HG03342 (cell line): ENCODE data around the gene NOXO1.
A peak's percentile ranks its signal among the peaks of the same experiment; 100 is the strongest.
"Not testable (repeated sequence)": the region's sequence is repeated elsewhere in the genome, so short reads cannot be mapped to it uniquely, and the experiment has no call there.

ENCODE experiments used
- ATAC-seq: cut with Tn5 transposase; IDR thresholded peaks from one replicate; pipeline ENCODE4 v1.9.1; 2021; ENCODE audit warnings: mild to moderate bottlenecking, moderate library complexity; ENCODE audit not compliant: unreplicated experiment

NOXO1 gene

DNA sequence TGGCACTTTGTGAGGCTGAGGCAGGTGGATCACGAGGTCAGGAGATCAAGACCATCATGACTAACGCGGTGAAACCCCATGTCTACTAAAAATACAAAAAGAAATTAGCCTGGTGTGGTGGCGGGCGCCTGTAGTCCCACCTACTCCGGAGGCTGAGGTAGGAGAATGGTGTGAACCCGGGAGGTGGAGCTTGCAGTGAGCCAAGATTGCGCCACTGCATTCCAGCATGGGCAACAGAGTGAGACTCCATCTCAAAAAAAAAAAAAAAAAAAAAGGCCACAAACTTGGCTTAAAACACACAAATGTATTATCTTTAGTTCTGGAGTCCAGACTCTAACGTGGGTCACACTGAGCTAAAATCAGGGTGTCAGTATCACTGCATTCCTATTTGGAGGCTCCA lies 30.5 kb upstream of the NOXO1 start:
- ATAC-seq = not testable (repeated sequence)

DNA sequence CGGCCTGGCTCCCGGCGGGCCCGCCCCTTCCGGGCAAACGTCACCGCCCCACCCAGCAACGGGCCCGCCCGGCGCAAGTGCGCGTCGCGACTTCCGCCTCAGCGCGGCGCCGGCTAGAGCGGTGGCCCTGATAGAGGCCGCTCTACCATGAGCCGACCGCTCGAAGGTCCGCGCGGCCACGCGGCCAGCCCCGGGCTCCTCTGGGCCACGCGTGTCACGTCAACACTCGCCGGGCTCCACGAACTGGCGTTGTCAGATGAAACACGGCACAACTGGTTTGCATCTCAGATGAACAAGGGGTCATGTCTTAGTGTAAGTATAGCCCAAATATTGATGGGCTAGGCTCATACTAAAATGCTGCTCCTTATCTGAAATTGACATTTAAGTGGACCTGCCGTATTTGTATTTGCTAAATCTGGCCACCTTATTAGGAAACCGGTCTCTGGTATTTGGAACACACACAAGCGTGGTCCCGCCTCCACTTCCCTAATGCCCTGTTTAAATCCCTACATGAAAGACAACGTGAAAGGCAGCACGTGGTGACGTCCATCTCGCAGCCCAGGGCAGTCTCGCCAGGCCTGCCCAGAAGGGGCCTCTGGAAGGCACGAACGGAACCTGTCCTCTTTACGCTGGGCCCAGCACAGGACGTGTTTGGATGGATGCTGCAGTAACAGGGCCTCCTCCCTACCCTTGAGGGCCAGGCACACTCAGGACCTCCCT lies 28.7 kb upstream of the NOXO1 start, which contains the start of gene ZNF598:
Gene ZNF598, minus strand, starts transcription at position 31 of the 720 bp plus-strand sequence.
- ATAC-seq = peak; percentile 85

DNA sequence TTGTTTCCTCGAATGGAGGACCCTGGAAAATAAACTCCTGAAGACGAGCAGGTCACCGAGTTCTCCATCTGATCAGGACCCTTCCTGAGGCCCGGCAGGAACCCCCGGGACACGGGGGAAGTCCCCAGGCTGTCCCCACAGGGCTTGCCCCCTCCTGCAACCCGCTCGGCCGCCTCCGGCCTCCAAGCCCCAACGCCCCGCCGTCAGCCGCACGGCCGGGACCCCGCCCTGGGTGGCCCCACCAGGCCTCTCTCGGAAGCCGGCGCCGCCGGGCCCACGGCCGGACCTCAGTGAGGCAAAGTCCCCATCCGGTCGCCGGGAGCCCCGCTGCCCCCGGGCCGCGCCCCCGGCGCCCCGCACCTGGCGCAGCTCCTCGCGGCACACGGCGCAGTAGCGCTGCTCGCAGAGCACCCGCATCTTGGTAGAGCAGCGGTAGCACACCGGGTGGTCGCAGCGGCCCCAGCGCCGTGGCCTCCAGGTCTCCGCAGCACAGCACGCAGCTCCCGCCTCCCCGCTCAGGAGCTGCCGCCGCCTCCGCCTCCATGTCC lies 28.0 kb upstream of the NOXO1 start:
- peak; percentile 33 for ATAC-seq

DNA sequence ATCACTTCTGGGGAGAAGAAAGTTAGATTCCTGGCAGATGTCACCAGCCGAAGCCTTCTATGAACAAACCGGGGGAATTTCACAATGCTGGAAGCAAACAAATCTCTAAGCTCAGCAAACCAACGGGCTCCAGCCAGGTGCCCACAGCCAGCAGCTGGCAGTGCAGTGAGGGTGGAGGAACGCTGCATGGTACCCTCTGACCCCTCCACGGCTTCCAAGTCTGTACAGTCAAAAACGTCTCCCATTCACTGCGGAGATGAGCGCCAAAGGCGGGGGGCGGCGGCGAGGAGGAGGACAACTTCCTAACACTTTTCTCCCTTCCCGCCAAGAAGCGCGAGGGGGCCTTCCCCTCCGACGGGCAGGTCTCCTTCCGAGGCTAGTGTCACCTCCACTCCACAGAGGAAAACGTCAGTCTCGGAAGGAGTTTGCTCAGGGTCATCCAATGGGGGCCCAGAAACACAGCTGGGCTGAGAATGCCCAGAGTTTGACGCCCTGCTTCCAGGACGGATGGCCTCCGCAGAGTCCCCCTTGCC lies 27.4 kb upstream of the NOXO1 start:
- no peak for ATAC-seq

DNA sequence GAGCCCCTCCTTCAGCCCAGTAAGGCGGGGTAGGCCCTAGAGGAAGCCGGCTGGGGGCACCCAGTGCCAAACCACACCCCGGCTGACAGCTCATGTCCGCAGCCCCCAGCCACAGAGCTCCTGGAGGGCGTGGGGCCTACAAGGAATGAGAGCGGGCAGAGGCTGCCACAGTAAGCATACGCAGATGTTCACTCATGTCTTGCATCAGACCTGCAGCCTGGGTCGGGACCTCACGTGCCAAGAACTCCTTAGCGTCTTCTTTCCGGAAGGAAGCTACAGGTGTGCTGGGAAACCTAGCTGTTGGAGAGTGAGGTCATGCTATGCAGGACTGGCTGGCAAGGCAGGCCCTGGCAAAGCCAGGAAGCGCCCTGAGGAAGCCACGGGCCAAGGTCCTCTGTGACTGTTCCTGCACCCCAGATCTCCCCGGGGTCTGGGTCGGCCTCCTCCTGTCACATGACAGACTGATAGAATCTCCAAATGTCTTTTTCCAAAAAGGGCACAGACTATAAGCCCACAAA lies 26.8 kb upstream of the NOXO1 start:
- no peak for ATAC-seq

DNA sequence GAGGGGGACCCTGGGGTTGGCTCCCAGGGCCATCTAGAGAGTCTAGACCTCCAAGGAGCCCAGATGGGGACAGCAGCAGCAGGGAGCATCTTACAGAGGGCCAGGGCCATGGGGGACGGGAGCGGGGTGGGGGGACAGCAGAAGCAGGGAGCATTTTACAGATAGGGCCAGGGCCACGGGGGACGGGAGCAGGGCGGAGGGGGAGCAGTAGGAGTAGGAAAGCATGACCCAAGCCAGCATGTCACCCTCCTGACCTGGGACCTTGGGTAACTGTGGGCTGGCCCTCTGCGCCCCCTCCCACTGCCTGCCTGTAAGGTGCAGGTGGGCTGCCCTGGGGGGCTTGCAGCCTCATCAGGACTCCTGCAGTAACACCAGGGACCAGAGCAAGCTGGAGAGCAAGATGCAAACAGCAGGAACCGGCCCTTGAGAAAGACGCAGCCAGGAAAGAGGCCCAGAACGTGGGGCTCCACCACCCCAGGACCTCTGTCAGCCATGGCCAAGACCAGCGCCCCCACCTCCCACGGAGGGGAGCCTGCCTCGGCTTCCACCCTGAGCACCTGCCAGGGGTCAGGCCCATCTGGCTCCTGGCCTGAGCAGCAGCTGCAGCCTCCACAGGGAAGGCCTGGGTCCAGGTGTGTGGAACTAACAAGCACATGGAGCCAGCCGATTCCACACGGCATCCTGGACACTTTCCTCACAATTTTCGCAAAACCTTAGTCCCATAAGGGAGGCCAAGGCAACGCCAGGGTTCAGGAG lies 26.0 kb upstream of the NOXO1 start:
- ATAC-seq = no peak

DNA sequence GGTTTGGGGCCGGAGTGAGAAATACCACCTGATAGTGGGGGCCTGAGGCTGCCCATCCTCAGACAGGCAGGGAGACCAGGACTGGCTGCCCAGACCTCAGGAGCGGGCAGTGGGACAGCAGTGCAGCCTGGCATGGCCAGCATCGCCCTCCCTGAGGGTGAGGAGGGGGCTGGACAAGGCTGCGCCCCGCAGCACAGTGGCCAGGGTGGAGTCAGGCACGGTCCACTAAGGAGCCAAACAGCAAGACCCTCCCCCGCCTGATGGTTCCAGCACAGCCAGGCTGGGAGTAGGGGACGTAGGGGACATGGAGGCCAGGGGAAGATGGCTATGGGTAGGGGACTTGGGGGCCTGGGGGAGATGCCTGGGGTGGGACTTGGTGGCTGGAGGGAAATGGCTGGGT lies 25.0 kb upstream of the NOXO1 start:
- ATAC-seq = no peak

DNA sequence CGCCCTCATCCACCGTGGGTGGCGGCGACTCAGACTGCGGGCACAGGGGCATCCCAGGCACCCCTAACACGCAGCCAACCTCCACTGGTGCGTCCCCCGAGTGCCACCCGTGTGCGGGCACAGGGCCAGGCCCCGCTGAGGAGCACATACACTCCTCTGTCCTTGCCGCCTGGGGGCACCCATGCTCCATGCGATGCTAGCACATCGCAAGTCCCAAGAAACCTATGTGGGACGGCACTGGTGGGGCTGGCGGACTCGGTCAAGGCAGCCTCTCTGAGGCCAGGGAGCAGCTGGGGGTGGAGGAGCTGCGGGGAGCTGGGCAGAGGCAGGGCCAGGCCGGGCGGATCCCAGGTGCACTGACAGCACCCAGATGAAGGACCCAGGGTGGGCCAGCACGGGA lies 24.4 kb upstream of the NOXO1 start:
- no peak for ATAC-seq

DNA sequence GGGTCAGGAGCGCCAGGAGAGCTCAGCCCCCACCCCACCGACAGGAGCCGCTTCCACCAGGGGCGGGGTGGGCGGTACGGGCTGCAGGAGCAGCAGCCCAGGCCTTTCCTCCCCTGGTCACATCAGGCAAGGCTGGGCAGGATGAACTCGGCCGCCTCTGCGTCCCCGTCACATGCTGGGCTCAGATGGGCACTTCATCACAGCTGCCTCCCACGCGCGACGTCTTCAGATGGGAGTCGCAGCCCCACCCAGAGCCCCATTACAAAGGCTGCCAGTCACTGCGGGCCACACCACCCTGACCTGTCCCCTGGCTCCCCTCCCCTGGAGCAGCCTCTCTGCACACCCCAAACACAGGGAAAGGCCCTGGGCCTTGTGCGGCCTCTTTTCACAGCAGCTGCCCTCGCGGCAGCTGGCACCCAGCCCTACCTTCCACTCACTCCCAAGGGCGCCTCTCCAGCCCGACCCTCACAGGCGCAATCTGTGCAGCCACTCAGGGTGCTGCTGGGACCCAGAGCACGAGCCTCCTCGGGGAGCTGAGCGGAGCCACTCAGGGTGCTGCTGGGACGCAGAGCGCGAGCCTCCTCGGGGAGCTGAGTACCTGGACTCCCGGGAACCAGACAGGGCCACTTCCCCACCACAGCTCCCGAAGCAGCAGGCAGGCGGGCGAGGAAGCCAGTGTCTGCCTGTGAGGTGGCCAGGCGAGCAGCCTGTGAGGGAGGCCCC lies 23.7 kb upstream of the NOXO1 start:
- ATAC-seq = no peak

DNA sequence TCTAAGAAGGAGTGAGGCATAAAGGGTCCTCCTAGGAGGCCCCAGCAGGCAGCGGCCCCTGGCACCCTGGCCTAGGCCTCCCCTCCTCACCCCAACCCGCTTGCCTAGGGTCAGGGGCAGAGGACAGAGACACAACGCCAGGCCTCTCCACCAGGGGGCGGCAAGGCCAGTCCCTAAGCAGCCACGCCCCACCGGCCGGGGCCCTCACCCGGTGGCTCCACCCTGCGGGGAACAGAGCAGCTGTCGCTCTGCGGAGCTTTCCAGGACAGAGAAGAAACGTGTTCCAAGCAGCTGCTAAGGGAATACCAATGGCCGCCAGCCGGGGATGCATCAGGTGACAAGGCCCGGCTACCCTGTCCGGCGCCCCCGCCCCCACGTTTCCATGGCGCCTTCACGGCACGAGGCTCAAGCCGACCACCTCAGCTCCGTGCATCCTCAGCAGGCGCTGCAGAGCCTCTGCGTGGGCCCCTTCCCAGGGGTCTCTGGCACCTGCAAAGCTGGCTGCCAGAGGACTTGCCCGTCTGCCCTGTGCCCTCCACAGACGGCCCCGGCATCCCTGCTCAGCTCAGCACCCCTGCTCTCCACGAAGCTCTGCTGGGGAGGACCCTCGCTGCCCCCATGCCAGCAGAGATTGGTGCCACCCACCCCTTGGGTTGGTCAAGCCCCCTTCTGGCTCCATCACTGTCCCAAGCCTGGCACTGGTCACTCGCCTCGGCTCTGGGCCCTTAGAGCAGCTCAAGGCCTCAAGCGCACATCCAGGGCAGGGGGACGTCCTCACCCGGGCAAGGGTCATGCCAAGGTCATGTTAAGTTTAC lies 22.8 kb upstream of the NOXO1 start:
- ATAC-seq = peak; percentile 64

DNA sequence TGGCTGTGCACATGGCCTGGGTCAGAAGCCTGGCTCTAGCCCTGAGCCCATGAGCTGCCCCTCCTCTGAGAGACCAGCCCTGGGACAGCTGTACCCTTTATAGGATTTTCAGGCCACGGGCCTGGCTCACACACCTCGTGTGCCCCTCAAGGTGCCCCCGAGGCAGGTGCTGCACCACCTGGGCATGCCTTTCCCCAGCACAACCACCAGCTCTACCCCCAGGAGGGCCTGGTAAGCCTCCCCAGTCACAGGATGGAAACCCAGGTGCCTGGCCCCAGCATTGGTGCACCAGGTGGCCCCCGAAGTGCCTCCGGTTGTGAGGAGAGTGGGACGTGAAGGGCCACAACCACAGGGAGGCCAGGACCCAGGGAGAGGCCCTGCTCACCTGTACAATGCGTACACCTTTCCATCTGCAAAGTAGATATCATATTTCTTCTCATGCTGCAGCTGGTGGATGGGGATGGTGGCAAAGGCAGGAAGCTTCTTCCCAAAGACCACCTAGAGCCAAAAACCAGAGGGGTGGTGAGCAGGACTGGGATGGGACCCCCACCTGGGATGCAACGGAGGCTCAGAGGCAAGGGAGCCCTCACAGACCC lies 22.1 kb upstream of the NOXO1 start:
- no peak for ATAC-seq

DNA sequence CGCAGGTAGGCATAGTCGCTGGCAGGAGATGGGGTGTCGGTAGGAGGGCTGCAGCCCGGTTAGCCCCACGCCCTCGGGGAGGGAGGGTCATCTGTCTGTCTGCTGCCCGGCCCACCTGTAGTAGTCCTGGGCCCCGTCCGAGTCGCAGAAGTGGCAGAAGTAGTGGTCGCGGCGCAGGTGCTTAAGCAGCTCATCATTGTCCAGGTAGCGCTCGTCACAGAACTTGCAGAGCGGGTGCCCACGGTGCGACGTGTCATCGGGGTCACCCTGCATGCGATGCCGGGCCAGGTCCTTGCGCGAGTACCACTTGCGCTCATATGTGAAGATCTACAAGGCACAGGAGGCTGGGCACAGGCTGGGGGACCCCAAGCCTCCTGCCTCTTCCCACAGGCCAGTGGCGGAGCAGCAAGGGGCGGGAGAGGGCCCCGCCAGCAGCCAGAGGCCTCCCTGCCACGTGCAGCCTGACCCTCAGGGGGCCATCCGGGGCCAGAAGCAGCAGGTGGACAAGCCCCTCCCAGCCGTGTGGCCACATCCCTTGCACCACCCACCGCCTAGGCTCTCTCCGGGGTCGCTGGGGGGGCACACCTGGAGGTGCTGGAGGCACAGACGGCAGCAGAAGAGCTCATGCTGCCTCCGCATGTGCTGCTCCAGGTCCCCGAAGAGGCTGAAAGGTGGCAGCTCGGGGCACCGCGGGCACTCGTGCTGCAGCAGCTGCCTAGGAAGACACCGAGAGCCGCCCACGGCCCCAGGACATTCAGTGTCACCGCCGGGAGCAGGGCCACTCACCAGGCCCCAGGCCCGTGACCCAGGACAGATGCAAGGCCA lies 21.3 kb upstream of the NOXO1 start:
- ATAC-seq = no peak

DNA sequence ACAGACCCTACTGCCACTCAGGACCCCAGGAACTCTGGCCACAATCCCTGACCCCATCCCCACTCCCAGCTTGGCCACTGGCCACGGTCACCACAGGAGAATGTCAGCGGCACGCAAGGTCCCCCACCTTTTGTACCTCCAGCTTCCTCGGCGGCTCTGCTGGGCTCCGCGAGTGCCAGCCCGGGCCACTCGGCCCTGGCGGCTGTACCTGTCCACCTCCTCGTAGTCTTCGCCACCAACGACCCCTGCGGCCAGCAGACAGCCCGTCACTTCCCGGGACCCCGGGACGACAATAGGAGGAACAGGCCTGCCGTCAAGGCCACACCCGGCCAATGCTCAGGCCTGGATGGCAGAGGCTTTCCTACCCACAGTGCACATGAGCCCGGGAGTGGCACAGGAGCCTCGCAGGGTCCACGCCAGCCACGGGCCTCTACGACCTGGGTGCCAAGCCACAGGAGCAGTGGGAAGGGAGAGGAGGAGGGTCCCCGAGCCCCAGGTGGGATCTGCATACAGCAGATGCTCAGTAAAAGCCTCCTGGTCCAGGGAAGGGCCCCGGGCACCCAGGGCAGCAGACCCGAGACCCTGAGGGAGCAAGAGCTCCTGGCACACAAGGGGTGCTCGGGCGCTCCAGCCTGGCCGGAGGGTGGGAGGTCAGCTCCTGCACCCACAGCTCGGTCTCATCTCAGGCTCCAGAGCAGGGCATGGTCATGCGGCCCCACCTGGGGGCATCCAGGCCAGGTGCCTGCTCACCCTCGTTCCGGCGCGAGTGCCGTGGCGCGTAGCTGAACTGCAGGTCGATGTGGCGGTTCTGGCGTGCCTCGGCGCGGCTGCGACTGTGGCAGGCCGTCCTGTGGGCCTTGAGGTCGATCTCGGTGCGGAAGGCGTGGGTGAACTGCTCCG lies 20.4 kb upstream of the NOXO1 start:
- ATAC-seq = no peak

DNA sequence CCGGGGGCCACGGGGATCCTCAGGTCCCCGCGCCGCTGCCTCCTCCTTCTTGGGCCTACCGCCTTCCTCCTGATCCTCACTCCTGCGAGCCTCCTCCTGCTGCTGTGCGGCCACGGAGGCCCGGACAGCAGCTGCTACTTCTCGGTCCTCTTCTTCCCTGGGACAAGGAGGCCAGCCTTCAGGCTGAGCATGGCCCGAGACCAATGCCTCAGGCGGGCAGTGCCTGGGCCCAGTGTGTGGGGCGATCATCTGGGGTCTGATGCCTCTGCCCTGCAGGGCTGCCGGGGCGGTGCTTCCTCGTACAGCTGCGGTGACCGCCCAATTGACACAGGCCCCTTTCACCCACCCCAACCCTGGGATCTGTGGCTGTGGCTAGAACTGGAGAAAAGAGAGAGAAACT lies 19.8 kb upstream of the NOXO1 start:
- ATAC-seq = no peak

DNA sequence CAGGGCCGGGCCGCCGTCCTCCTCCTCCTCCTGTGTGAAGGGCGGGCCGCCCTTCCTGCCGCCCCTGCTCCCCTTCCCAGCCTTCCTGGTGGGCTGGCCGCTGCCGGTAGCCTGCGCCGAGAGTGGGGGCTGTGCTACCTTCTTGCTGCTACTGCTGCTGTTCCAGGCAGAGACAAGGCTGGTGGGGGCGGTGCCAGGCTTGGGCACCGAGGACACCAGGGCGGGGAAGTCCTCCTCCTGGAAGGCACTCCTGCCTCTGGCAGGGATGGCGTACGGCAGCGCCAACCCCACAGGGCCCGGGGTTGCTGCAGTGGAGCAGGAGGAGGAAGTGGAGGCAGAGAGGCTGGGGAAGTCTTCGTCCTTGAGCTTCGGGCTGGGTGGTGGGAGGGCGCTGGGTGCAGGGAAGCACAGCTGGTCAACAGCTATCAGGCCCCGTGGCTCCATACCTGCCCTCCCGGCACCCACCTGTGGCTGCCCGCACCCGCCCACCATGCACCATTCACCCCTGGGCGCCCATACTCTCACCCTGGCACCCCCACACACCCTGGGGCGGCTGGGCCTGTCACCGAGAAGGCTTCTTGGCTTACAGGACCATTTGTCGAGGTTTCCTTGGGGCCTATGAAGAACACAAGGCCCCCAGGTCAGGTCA lies 18.7 kb upstream of the NOXO1 start:
- no peak for ATAC-seq

DNA sequence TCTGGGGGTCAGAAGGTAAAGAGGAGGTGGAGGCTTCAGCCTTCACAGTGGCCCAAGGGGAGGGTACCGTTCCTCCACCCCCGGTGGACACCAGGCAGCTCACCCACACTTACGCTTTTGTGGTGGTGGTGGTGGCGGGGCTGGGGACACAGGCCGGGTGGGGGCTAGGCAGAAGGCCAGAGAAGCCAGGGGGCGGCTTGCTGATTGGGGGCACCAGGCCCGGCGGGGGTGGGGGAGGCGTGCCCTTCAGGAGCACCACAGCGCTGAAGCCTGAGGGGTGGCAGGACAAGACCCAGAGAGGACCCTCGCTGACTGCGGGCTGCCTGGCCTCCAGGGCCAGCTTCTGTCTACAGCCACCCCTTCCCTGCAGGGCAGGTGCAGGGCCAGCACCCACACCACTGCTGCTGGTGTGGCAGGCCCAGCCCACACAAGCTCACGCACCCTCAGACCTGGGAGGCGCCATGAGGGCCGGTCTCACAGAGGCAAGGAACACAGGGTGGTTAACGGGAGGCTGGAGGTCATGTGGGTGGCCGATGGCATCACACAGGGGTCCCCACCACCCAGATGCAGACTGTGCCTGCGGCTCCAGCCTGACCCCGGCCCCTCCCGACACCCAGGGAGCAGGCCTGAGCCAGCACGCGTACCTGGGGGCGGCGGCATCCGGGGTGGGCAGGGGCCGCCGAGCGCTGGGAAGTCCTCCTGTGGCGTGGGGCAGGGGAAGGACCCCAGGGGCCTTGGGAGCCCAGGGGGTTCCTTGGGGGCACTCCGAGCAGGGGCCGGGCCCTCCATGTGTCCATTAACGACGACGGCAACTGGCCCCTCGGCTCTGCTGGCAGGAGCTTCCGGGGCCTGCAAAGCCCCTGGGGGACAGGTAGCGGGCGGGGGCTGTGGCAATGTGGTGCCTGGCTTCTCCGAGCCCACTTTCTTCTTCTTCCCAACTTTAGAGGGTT lies 17.9 kb upstream of the NOXO1 start:
- ATAC-seq = no peak
